Measurements from ENCODE around the gene KCNG2.

- no peak for TF ChIP-seq CTCF (conservative IDR thresholded peaks at IDR 0.05)
- TF ChIP-seq ZFX (IDR thresholded peaks at IDR 0.05): no peak
Observed at GRCh38 chr18:79911344-79912270, 113.9 kb downstream of the KCNG2 start.
